Endothelial cell of umbilical vein (primary cell): Measurements from ENCODE around the gene CAND2.

Experiments used
- EZH2 ChIP-seq: IDR thresholded peaks from 2 replicates; pipeline ENCODE4 v1.6.1; 2012; ENCODE audit warnings: borderline replicate concordance, low read depth, mild to moderate bottlenecking, moderate library complexity, low read length, inconsistent platforms; ENCODE audit not compliant: severe bottlenecking
- FOS ChIP-seq: IDR thresholded peaks from 2 replicates; pipeline ENCODE4 v1.6.1; 2011; ENCODE audit warnings: mild to moderate bottlenecking, low read length, moderate library complexity, borderline replicate concordance; ENCODE audit not compliant: insufficient read depth
- GATA2 ChIP-seq: IDR thresholded peaks from 2 replicates; pipeline ENCODE4 v1.7.0; 2011; ENCODE audit warnings: low read depth, mild to moderate bottlenecking, moderate library complexity, mixed read lengths, low read length; ENCODE audit not compliant: insufficient read length, insufficient read depth
- JUN ChIP-seq: IDR thresholded peaks from 2 replicates; pipeline ENCODE4 v1.6.1; 2011; ENCODE audit warnings: borderline replicate concordance, low read depth; ENCODE audit not compliant: insufficient read length, insufficient read depth
- MYC ChIP-seq: IDR thresholded peaks from one replicate; pipeline ENCODE4 v1.6.1; 2011; ENCODE audit warnings: mild to moderate bottlenecking, low read depth, low read length
- POLR2A ChIP-seq: IDR thresholded peaks from 2 replicates; pipeline ENCODE4 v1.6.1; 2012; ENCODE audit warnings: low read depth, mild to moderate bottlenecking, control low read depth, low read length
- POLR2AphosphoS5 ChIP-seq: IDR thresholded peaks from 2 replicates; pipeline ENCODE4 v1.6.1; 2012; ENCODE audit warnings: low read depth, mild to moderate bottlenecking, control low read depth, low read length, moderate library complexity; ENCODE audit not compliant: insufficient read depth
- TF ChIP-seq, protein P1 (sequence below), 2 donors: IDR thresholded peaks; 1 replicate in 1 of 2; 2 replicates in 1 of 2; pipeline ENCODE4 v1.5.1; 2011; ENCODE audit warnings: low read length in 2 of 2, mild to moderate bottlenecking in 2 of 2, moderate library complexity in 2 of 2, control low read depth in 1 of 2, inconsistent platforms in 1 of 2, low read depth in 1 of 2; ENCODE audit not compliant: insufficient read depth in 1 of 2; ENCODE audit errors: extremely low read depth in 1 of 2
- TF ChIP-seq, protein P2 (sequence below): IDR thresholded peaks from 2 replicates; pipeline ENCODE4 v1.6.1; 2011; ENCODE audit not compliant: insufficient read depth, insufficient read length

DNA sequence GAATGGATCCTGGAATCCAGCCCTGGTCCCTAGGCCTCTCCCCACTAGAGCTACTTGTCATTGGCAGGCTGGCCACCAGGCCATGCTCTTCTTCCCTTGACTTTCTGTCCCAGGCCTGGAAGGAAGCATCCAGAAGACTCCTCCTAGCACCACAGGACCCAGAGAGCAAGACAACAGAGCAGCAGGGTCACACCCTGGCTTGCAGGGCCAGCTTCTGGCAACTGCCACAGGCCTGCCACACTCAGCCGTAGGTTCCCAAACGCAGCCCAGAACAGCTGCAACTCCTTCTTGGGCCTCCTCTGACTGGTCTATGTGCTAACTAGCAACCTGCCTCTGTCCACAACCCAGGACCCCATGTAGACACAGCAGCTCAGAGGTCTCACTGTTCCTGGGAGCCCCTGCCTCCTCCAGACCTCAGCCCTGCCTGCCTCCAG lies 81.7 kb downstream of the CAND2 start:
- TF ChIP-seq, protein P1, sequence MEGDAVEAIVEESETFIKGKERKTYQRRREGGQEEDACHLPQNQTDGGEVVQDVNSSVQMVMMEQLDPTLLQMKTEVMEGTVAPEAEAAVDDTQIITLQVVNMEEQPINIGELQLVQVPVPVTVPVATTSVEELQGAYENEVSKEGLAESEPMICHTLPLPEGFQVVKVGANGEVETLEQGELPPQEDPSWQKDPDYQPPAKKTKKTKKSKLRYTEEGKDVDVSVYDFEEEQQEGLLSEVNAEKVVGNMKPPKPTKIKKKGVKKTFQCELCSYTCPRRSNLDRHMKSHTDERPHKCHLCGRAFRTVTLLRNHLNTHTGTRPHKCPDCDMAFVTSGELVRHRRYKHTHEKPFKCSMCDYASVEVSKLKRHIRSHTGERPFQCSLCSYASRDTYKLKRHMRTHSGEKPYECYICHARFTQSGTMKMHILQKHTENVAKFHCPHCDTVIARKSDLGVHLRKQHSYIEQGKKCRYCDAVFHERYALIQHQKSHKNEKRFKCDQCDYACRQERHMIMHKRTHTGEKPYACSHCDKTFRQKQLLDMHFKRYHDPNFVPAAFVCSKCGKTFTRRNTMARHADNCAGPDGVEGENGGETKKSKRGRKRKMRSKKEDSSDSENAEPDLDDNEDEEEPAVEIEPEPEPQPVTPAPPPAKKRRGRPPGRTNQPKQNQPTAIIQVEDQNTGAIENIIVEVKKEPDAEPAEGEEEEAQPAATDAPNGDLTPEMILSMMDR (IDR thresholded peaks at IDR 0.05; ENCODE audit: extremely low read depth in 1 of 2, insufficient read depth in 1 of 2, low read depth in 1 of 2, low read length in 2 of 2): no peak
- TF ChIP-seq, protein P2, sequence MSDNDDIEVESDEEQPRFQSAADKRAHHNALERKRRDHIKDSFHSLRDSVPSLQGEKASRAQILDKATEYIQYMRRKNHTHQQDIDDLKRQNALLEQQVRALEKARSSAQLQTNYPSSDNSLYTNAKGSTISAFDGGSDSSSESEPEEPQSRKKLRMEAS: no peak
- TF ChIP-seq POLR2A (no peak), POLR2AphosphoS5 (no peak), JUN (no peak), EZH2 (no peak), MYC (no peak), FOS (no peak), GATA2 (no peak)
